NCI-H1048 (cell line): Measurements from ENCODE around the gene DENND4B.
"Not testable (repeated sequence)": the region's sequence is repeated elsewhere in the genome, so short reads cannot be mapped to it uniquely, and the experiment has no call there.

Source experiments
- DNase-seq: peaks from one replicate; lab custom pipeline; 2025; lab: John Stamatoyannopoulos, UW

The DENND4B gene

GRCh38 chr1:153946622-153947241 lies at the start of gene DENND4B:
DENND4B (minus strand) TSS chr1:153946718; CDS start chr1:153944374, 2,344 bp downstream.
- DNase-seq, result peak; percentile 63

GRCh38 chr1:153995640-153996039 lies 49.1 kb upstream of the DENND4B start:
- no peak for DNase-seq

GRCh38 chr1:153995202-153995601 lies 48.7 kb upstream of the DENND4B start:
- DNase-seq, result no peak

GRCh38 chr1:153991806-153992205 lies 45.3 kb upstream of the DENND4B start:
- no peak for DNase-seq

GRCh38 chr1:153991151-153991630 lies 44.7 kb upstream of the DENND4B start:
- DNase-seq, result no peak

GRCh38 chr1:153990468-153991150 lies 44.1 kb upstream of the DENND4B start, which contains the start of gene RPS27:
RPS27 (plus strand) TSS chr1:153990762; CDS start chr1:153990797, 35 bp downstream.
- DNase-seq, result peak; percentile 98

GRCh38 chr1:153987621-153988020 lies 41.1 kb upstream of the DENND4B start:
- DNase-seq, result no peak

- DNase-seq, result peak; percentile 76
Measured at GRCh38 chr1:153985941-153986761, 39.6 kb upstream of the DENND4B start, which contains the start of gene RAB13. RAB13 (minus strand) TSS chr1:153986339; CDS start chr1:153986236, 103 bp downstream.

GRCh38 chr1:153985341-153985912 lies 38.9 kb upstream of the DENND4B start:
- no peak for DNase-seq

- no peak for DNase-seq
Measured at GRCh38 chr1:153984123-153984894, 37.8 kb upstream of the DENND4B start.

GRCh38 chr1:153981735-153982134 lies 35.2 kb upstream of the DENND4B start:
- not testable (repeated sequence) for DNase-seq

GRCh38 chr1:153979091-153979490 lies 32.6 kb upstream of the DENND4B start:
- not testable (repeated sequence) for DNase-seq

GRCh38 chr1:153978274-153978909 lies 31.9 kb upstream of the DENND4B start:
- DNase-seq, result no peak

GRCh38 chr1:153977250-153978240 lies 31.0 kb upstream of the DENND4B start, which contains the start of gene JTB:
JTB (minus strand) TSS chr1:153977674; CDS start chr1:153977252, 422 bp downstream.
- DNase-seq, result peak; percentile 26

- no peak for DNase-seq
Measured at GRCh38 chr1:153976819-153977249, 30.3 kb upstream of the DENND4B start.

GRCh38 chr1:153973525-153973924 lies 27.0 kb upstream of the DENND4B start:
- DNase-seq, result no peak

GRCh38 chr1:153973071-153973470 lies 26.6 kb upstream of the DENND4B start:
- DNase-seq, result no peak

- DNase-seq, result no peak
Measured at GRCh38 chr1:153970346-153970745, 23.8 kb upstream of the DENND4B start.

- no peak for DNase-seq
Measured at GRCh38 chr1:153968972-153969371, 22.5 kb upstream of the DENND4B start.
